HG03175 (cell line): ENCODE data around the gene CCDC188.

ENCODE experiments used
- ATAC-seq: cut with Tn5 transposase; IDR thresholded peaks from one replicate; pipeline ENCODE4 v1.9.1; 2021; ENCODE audit warnings: mild to moderate bottlenecking, moderate library complexity; ENCODE audit not compliant: unreplicated experiment

CCDC188 gene

GRCh38 chr22:20150381-20151275, at the start of gene CCDC188:
Gene CCDC188, minus strand, starts transcription at chr22:20151055. Its CDS starts 69 bp downstream, at chr22:20150986.
- no peak for ATAC-seq

DNA sequence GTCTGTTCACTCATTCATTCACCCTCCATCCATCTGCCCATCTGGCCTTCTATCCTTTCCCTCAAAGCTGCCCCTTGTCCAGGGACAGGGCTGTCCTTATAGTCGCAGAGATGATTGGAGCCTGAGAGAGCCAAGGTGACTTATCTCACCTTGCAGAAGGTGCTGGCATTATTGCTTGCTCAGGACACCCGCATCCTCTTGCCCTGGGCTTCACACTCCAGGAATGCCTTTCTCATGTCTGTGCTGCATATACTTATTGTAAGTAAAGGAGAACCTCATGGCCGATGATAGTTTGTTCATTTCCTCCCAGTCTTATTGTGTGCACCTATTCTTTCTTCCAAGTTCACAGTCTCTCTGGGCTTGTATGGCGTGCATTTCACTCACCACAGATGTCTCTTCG, 49.1 kb upstream of the CCDC188 start:
- ATAC-seq: no peak

- no peak for ATAC-seq
Observed at GRCh38 chr22:20199413-20199842, 48.6 kb upstream of the CCDC188 start.

DNA sequence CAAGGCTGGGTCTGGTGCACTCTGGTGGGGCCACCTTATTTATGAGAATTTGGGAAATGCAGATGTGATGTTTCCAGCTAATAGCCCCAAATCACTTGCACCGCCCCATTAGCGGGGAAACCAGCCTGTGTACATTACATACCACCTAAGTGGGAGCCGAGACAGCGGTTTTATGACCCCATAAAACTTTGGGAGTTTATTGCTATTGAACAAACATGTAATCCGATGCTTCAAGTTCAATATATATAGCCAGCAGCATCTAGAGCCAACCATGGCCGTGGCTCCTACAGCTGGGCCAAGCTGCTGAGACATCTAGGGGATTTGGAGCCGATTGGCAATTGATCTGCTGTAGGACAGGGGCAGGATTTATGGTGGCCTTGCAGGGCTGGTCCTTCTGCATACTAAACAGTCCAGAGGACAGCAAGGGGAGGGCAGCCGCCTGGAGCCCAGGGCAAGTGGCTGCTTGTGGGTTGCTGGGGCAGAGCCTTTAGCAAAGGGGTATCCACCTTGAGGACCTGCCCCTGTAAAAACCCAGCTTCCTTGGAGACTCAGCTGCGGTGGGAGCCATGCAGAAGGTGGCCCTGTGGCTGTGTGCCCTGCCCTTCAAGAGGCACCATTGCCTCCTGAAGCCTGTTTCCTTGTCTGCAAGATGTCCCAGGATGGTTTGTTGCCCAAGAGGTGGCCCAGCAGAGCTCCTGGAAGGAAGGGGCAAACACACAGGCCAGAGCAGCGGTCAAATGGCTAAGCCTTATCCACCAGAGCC, 47.9 kb upstream of the CCDC188 start:
- no peak for ATAC-seq

DNA sequence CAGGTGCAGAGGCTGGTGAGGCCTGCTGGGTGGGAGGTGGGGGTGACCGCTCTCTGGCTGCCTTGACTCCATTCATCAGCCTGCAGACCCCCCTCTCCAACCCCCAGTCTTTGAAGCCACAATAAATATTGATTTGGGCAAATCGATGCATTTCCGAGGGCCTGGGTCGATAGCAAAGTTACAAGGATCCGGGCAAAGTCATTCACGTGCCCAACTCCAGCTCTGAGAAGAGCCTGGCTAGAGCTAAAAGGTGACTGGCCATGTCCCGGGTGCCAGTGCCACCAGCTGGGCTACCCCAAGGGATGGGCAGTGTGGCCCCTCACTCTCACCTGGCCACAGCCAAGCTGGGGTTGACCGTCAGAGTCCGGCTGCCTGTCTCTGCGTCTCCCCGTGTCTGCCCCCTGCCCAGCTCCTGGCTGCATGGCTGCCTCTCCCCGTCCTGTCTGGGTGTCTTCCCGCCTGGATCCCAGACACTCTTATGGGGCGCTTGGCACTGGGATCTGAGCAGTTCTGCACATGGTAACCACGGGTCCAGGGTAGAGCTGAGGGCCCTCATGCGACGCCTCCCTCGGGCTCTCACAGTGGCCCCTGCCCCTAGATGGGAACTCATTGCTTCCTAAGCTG, 46.7 kb upstream of the CCDC188 start:
- no peak for ATAC-seq

GRCh38 chr22:20196094-20196842, 45.4 kb upstream of the CCDC188 start:
- no peak for ATAC-seq

GRCh38 chr22:20194681-20195593, 44.1 kb upstream of the CCDC188 start:
- ATAC-seq: no peak

DNA sequence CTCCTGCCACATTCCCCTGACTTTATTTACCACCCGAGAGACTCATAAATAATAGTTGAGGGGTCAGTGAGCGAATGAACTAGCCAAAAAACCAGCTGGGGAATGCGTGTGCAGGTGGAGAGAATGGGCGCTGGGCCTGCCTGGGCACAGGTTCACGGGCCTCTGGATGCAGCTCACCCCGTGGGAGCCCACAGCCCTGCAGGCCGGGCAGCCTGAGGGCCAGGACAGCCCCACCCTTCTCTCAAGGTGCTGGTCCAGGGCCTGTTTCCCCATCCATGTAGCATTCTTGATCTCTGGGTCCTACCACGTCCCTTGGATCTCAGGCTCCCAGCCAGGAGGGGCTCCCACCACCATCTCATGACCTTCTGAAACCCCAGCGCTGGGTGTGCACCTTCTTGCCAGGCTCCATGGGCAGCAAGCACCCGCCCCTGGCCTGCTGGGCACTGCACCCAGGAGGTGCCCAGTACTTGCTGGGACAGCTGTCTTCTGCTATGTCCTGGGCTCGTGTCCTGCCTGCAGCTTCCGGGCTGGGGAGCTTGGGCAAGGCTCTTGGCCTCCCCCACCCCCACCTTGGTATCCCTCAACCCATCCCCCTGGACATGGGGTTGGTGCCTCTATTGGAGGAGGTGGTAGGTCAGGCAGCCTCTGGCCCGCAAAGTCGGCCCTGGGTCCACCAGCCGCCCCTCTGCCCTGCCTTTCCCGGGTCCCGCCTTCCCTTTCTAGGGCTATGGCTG, 43.1 kb upstream of the CCDC188 start:
- no peak for ATAC-seq

GRCh38 chr22:20192972-20193760, 42.3 kb upstream of the CCDC188 start:
- no peak for ATAC-seq

GRCh38 chr22:20192293-20192971, 41.6 kb upstream of the CCDC188 start:
- ATAC-seq: no peak

- ATAC-seq: no peak
Observed at GRCh38 chr22:20191803-20192202, 40.9 kb upstream of the CCDC188 start.

GRCh38 chr22:20191000-20191515, 40.2 kb upstream of the CCDC188 start:
- no peak for ATAC-seq

GRCh38 chr22:20188567-20188877, 37.7 kb upstream of the CCDC188 start:
- no peak for ATAC-seq

- no peak for ATAC-seq
Observed at GRCh38 chr22:20187777-20188566, 37.1 kb upstream of the CCDC188 start.

- ATAC-seq: no peak
Observed at GRCh38 chr22:20186871-20187546, 36.2 kb upstream of the CCDC188 start.

DNA sequence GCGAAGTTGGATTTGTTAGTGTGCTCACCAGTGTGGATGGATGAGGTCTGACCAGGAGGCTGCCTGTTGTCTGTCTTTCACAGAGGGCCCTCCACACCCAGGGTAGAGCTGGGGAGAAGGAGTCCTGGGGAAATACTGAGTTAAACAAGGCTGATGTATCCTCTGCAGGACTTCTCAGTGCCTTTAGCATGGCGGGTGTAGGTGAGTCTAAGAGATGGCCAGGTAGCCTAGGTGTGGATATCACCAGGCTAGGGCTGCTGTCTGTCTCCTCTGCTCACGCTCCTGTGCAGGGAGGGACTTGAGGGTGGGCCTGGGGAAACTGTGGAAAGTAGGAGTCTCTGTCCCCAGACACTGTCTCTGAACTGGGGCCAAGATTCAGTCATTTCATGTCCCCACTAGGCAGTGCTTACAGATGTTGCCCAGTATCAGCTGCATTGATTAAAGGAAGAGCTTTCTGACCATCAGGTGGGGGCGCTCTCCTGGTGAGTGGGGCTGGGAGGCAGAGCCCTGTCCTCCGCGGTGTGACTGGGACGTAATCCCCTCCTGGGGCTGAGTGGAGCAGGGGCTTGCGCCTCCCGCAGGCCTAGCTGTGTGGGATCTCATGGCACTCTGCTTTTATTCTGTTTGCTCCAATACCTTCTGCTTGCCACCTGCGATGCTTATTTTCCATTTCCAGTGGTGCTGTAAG, 35.5 kb upstream of the CCDC188 start:
- ATAC-seq: no peak
